HG03159 (cell line): ENCODE results near the gene TBX3.

Experiments used
- ATAC-seq: cut with Tn5 transposase; IDR thresholded peaks from one replicate; pipeline ENCODE4 v1.9.1; 2021; ENCODE audit warnings: mild to moderate bottlenecking, moderate library complexity; ENCODE audit not compliant: unreplicated experiment

TBX3 gene

GRCh38 chr12:114668886-114669288 lies 15.1 kb downstream of the TBX3 start:
- ATAC-seq, result no peak

GRCh38 chr12:114668151-114668885 lies 15.7 kb downstream of the TBX3 start:
- ATAC-seq, result no peak

GRCh38 chr12:114667669-114668150 lies 16.3 kb downstream of the TBX3 start:
- ATAC-seq, result no peak

- no peak for ATAC-seq
Measured at GRCh38 chr12:114666746-114667668, 17.0 kb downstream of the TBX3 start.

- no peak for ATAC-seq
Measured at GRCh38 chr12:114665411-114666260, 18.3 kb downstream of the TBX3 start.

- no peak for ATAC-seq
Measured at GRCh38 chr12:114664651-114665320, 19.2 kb downstream of the TBX3 start.

- ATAC-seq, result no peak
Measured at GRCh38 chr12:114662512-114663177, 21.3 kb downstream of the TBX3 start.

GRCh38 chr12:114661245-114661644 lies 22.7 kb downstream of the TBX3 start:
- no peak for ATAC-seq

- no peak for ATAC-seq
Measured at GRCh38 chr12:114659084-114659483, 24.9 kb downstream of the TBX3 start.

- no peak for ATAC-seq
Measured at GRCh38 chr12:114658002-114658441, 26.0 kb downstream of the TBX3 start.

- no peak for ATAC-seq
Measured at GRCh38 chr12:114657597-114657920, 26.4 kb downstream of the TBX3 start.

GRCh38 chr12:114656906-114657596 lies 26.9 kb downstream of the TBX3 start:
- ATAC-seq, result no peak

- ATAC-seq, result no peak
Measured at GRCh38 chr12:114655934-114656749, 27.8 kb downstream of the TBX3 start.

GRCh38 chr12:114649585-114649984 lies 34.4 kb downstream of the TBX3 start:
- ATAC-seq, result no peak

GRCh38 chr12:114648711-114649110 lies 35.3 kb downstream of the TBX3 start:
- ATAC-seq, result no peak

- no peak for ATAC-seq
Measured at GRCh38 chr12:114638790-114639435, 45.1 kb downstream of the TBX3 start.

- no peak for ATAC-seq
Measured at GRCh38 chr12:114636723-114637480, 47.1 kb downstream of the TBX3 start.
